T-helper 1 cell treated with Interleukin-12 subunit alpha and Interleukin-12 subunit beta and Interleukin-4 antibody, amounts not matched to agents 30 ng/mL and 1 ng/mL, for 36 hours (primary cell): ENCODE results near the gene NTM. TPM values are rescaled to one million over a fixed set of nuclear protein-coding genes. Genes with fewer than 3 reads are reported as not detected.

ENCODE experiments used
- intact Hi-C: fragments of 100-400 bp; cut with micrococcal nuclease; formaldehyde crosslinking; loops from one replicate; pipeline ENCODE4 v1.15.1; 2024
- total RNA-seq: library from RNA; stranded (reverse); gene quantifications from 2 replicates; pipeline ENCODE4 v1.2.3, GENCODE V29; 2022

Gene NTM
- total RNA-seq, 1 donor from 2014 or later, result not detected

GRCh38 chr11:132095230-132096131 is 725.1 kb downstream of the NTM start:
- intact Hi-C loops, result no loop called here

- intact Hi-C loops, result no loop called here
These were observed 725.9 kb downstream of the NTM start for GRCh38 chr11:132096132-132096825.

GRCh38 chr11:132099692-132100091 is 729.3 kb downstream of the NTM start:
- intact Hi-C loops, result no loop called here

GRCh38 chr11:132100583-132100982 is 730.2 kb downstream of the NTM start:
- intact Hi-C loops, result no loop called here

- intact Hi-C loops, result no loop called here
These were observed 731.5 kb downstream of the NTM start for GRCh38 chr11:132101881-132102280.

- intact Hi-C loops, result no loop called here
These were observed 732.6 kb downstream of the NTM start for GRCh38 chr11:132103021-132103420.

GRCh38 chr11:132106096-132106982 is 735.9 kb downstream of the NTM start:
- intact Hi-C loops, result no loop called here

- intact Hi-C loops, result loop anchor here (1.0 to 5.0 kb wide), 2 partner anchors 26 to 291 kb away; no protein-coding TSS in a partner anchor
These were observed 740.9 kb downstream of the NTM start for GRCh38 chr11:132111316-132111715.

GRCh38 chr11:132111838-132112237 is 741.4 kb downstream of the NTM start:
- intact Hi-C loops, result loop anchor here (1.0 to 5.0 kb wide), 2 partner anchors 25 to 290 kb away; no protein-coding TSS in a partner anchor

- intact Hi-C loops, result loop anchor here (5.0 kb wide), 1 partner anchor 289 kb away; no protein-coding TSS in a partner anchor
These were observed 742.4 kb downstream of the NTM start for GRCh38 chr11:132112846-132113245.

- intact Hi-C loops, result loop anchor here (5.0 kb wide), 1 partner anchor 288 kb away; no protein-coding TSS in a partner anchor
These were observed 743.8 kb downstream of the NTM start for GRCh38 chr11:132114185-132114584.

GRCh38 chr11:132114743-132115142 is 744.3 kb downstream of the NTM start:
- intact Hi-C loops, result loop anchor here (5.0 kb wide), 1 partner anchor 288 kb away; no protein-coding TSS in a partner anchor

GRCh38 chr11:132115454-132115853 is 745.0 kb downstream of the NTM start:
- intact Hi-C loops, result no loop called here

- intact Hi-C loops, result no loop called here
These were observed 746.1 kb downstream of the NTM start for GRCh38 chr11:132116516-132116915.

GRCh38 chr11:132118661-132119060 is 748.2 kb downstream of the NTM start:
- intact Hi-C loops, result no loop called here

GRCh38 chr11:132119573-132119972 is 749.2 kb downstream of the NTM start:
- intact Hi-C loops, result no loop called here

GRCh38 chr11:132122735-132123134 is 752.3 kb downstream of the NTM start:
- intact Hi-C loops, result no loop called here

- intact Hi-C loops, result no loop called here
These were observed 753.0 kb downstream of the NTM start for GRCh38 chr11:132123449-132123848.

- intact Hi-C loops, result no loop called here
These were observed 753.7 kb downstream of the NTM start for GRCh38 chr11:132123854-132124835.
